GM21447 (cell line): Measurements from ENCODE around the gene FAM120A.

Source experiments
- ATAC-seq: cut with Tn5 transposase; IDR thresholded peaks from one replicate; pipeline ENCODE4 v1.9.1; 2021; ENCODE audit not compliant: unreplicated experiment

The FAM120A gene

GRCh38 chr9:93613791-93614190, 162.3 kb downstream of the FAM120A start:
- ATAC-seq, result no peak

DNA sequence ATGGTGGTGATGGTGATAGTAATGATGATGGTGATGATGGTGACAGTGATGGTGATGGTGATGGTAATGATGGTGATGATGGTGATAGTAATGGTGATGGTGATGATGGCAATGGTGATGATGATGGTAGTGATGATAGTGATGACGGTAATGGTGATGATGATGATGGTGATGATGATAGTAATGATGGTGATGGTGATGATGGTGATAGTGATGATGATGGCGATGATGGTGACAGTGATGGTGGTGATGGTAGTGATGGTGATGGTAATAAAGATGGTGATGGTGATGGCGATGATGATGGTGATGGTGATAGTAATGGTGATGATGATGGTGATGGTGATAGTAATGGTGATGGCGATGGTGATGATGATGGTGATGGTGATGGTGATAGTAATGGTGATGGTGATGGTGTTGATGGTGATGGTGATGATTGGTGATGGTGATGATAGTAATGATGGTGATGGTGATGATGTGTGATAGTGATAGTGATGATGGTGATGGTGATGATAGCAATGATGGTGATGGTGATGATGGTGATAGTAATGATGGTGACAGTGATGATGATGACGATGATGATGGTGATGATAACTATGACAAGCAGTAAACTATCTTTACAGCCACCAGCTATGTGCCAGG, 163.5 kb downstream of the FAM120A start:
- no peak for ATAC-seq
